B cell (primary cell): ENCODE results near the gene PJA1. TPM values are rescaled to one million over a fixed set of nuclear protein-coding genes. Genes with fewer than 3 reads are reported as not detected.

ENCODE experiments used
- ATAC-seq: fragments of 200-7000 bp; cut with Tn5 transposase; one replicate; pipeline ENCODE4 v1.10.0; 2021; ENCODE audit warnings: low read depth, mild to moderate bottlenecking, moderate number of reproducible peaks, moderate library complexity
- CTCF ChIA-PET: fragments of 350-600 bp; sonication (Branson Sonifier 250); formaldehyde crosslinking; loops from one replicate; lab custom pipeline; 2021; ENCODE audit warnings: antibody characterized with exemption, inconsistent platforms; lab: Charles Lee
- POLR2A ChIA-PET: fragments of 350-600 bp; sonication (Branson Sonifier 250); formaldehyde crosslinking; loops from one replicate; lab custom pipeline; 2021; ENCODE audit warnings: antibody characterized with exemption; lab: Charles Lee
- DNase-seq: peaks from one replicate; pipeline ENCODE4 v3.0.0; 2013
- H2AFZ ChIP-seq: 2 replicates; pipeline ENCODE4 v1.6.1; 2012; ENCODE audit warnings: mild to moderate bottlenecking, low read depth, low read length; ENCODE audit not compliant: insufficient read depth, poor library complexity, severe bottlenecking
- H3K27ac ChIP-seq, 2 donors: 1 replicate in 1 of 2; 2 replicates in 1 of 2; pipeline ENCODE4 v1.5.1; 2012 to 2013; ENCODE audit warnings: low read length in 2 of 2, mild to moderate bottlenecking in 2 of 2, moderate library complexity in 1 of 2
- H3K27me3 ChIP-seq, 4 experiments: fragments of 200-600 bp in 1 of 4; sonication (generic) in 1 of 4; replicated peaks in 1 of 4; 1 replicate in 2 of 4; 2 replicates in 2 of 4; pipeline versions ENCODE4 v1.6.1 to v1.7.0; 2013 to 2016; ENCODE audit warnings: low read length in 3 of 4, mild to moderate bottlenecking in 2 of 4, mixed read lengths in 1 of 4, moderate library complexity in 1 of 4; ENCODE audit not compliant: insufficient read depth in 4 of 4, control insufficient read depth in 3 of 4; ENCODE audit errors: control extremely low read depth in 1 of 4
- H3K36me3 ChIP-seq, 2 experiments: replicated peaks in 1 of 2; 1 replicate in 1 of 2; 2 replicates in 1 of 2; pipeline versions ENCODE4 v1.6.1 to v1.7.1; 2013; ENCODE audit warnings: low read length in 1 of 2; ENCODE audit not compliant: insufficient read depth in 2 of 2, control insufficient read depth in 1 of 2; ENCODE audit errors: control extremely low read depth in 1 of 2, extremely low read depth in 1 of 2
- H3K4me1 ChIP-seq, 2 donors: fragments of 200-600 bp in 1 of 2; sonication (generic) in 1 of 2; 1 replicate in 1 of 2; 2 replicates in 1 of 2; pipeline versions ENCODE4 v1.5.1 to v1.6.1; 2013 to 2017; ENCODE audit warnings: low read length in 2 of 2; ENCODE audit not compliant: control insufficient read depth in 2 of 2, insufficient read depth in 2 of 2
- H3K4me2 ChIP-seq: replicated peaks from 2 replicates; pipeline ENCODE3; 2012; ENCODE audit warnings: mild to moderate bottlenecking, low read depth, low read length; ENCODE audit not compliant: poor library complexity, severe bottlenecking
- H3K4me3 ChIP-seq, 5 experiments: fragments of 200-600 bp in 1 of 5; sonication (generic) in 1 of 5; 1 replicate in 3 of 5; 2 replicates in 2 of 5; pipeline versions ENCODE4 v1.5.1 to v1.7.0; 2011 to 2016; ENCODE audit warnings: low read length in 4 of 5, mild to moderate bottlenecking in 4 of 5, low read depth in 2 of 5, control low read depth in 1 of 5, moderate library complexity in 1 of 5; ENCODE audit not compliant: insufficient read depth in 1 of 5; ENCODE audit errors: control extremely low read depth in 1 of 5, extremely low read depth in 1 of 5
- H3K79me2 ChIP-seq: fragments of 200-600 bp; sonication (generic); one replicate; pipeline ENCODE4 v1.6.0; 2016; ENCODE audit warnings: low read length; ENCODE audit not compliant: control insufficient read depth, insufficient read depth
- H3K9ac ChIP-seq: fragments of 200-600 bp; sonication (generic); 2 replicates; pipeline ENCODE4 v1.6.1; 2017; ENCODE audit warnings: mild to moderate bottlenecking, low read length, moderate library complexity
- H3K9me3 ChIP-seq, 3 donors: one replicate each; pipeline versions ENCODE4 v1.6.1 to v1.7.1; 2013; ENCODE audit warnings: low read length in 2 of 3; ENCODE audit not compliant: control insufficient read depth in 2 of 3, insufficient read depth in 1 of 3; ENCODE audit errors: control extremely low read depth in 1 of 3
- H4K20me1 ChIP-seq: 2 replicates; pipeline ENCODE4 v1.6.0; 2012; ENCODE audit warnings: mild to moderate bottlenecking, low read length; ENCODE audit not compliant: insufficient read depth, control insufficient read depth, poor library complexity, severe bottlenecking
- H3K27ac Mint-ChIP-seq: one replicate; pipeline ENCODE4 v1.8.0; 2021; ENCODE audit warnings: mixed read lengths
- H3K27me3 Mint-ChIP-seq: one replicate; pipeline ENCODE4 v1.8.0; 2021; ENCODE audit warnings: mixed read lengths
- H3K4me1 Mint-ChIP-seq: one replicate; pipeline ENCODE4 v1.8.0; 2021; ENCODE audit warnings: mixed read lengths
- H3K4me3 Mint-ChIP-seq: one replicate; pipeline ENCODE4 v1.8.0; 2021; ENCODE audit warnings: mixed read lengths
- H3K9me3 Mint-ChIP-seq: one replicate; pipeline ENCODE4 v1.8.0; 2022; ENCODE audit warnings: mixed read lengths; ENCODE audit not compliant: insufficient read depth
- EZH2 ChIP-seq: IDR thresholded peaks from 2 replicates; pipeline ENCODE4 v1.6.1; 2012; ENCODE audit warnings: borderline replicate concordance, low read depth, mild to moderate bottlenecking, moderate library complexity, low read length; ENCODE audit not compliant: insufficient read depth, poor library complexity, severe bottlenecking
- WGBS: methylation state at CpG from one replicate; pipeline ENCODE4 v1.1.5; 2013; ENCODE audit warnings: missing lambda C conversion rate; ENCODE audit not compliant: insufficient coverage; 5-methylcytosine and 5-hydroxymethylcytosine counted together
- intact Hi-C: fragments of 100-400 bp; cut with micrococcal nuclease; formaldehyde crosslinking; loops from one replicate; pipeline ENCODE4 v1.10.0; 2022
- polyA plus RNA-seq: library from polyadenylated mRNA; depleted of rRNA; stranded (reverse); fragments of >200 nt; gene quantifications from 2 replicates; pipeline ENCODE4 v1.2.3, GENCODE V29; 2012
- total RNA-seq, 2 donors: library from RNA; stranded (reverse); fragments of 120-200 nt in 1 of 2; gene quantifications; 1 replicate in 1 of 2; 2 replicates in 1 of 2; pipeline versions ENCODE4 v1.2.3 to v1.2.4, GENCODE V29; 2013 to 2022
- TF ChIP-seq, protein P1 (sequence below): fragments of 200-600 bp; IDR thresholded peaks from one replicate; pipeline ENCODE4 v1.8.0; 2022; ENCODE audit warnings: antibody characterized with exemption, mild to moderate bottlenecking

PJA1 gene
- total and polyA plus RNA-seq, 2 donors (not counting 1 experiment from before 2014, with no cell fraction given), result 17.7 to 21.3 TPM

GRCh38 chrX:69162361-69162865 lies 2.8 kb downstream of the PJA1 start:
- ChIA-PET CTCF (interaction anchor here (1.5 kb wide), 1 partner anchor 335 kb away, joined by 3 read pairs; no protein-coding TSS in a partner anchor), POLR2A (no interaction called here)
- Histone ChIP-seq H3K79me2 (no peaks in the 10 kb centered on the region), H3K4me2 (no peak overlapping the region), H2AFZ (no peak overlapping the region), H3K9ac (no peak overlapping the region), H3K4me3 (no peak overlapping the region), H3K36me3 (no peaks in the 10 kb centered on the region), H3K9me3 (no peaks in the 10 kb centered on the region), H4K20me1 (no peaks in the 10 kb centered on the region), H3K4me1 (peaks cover 0 to 8% of the 10 kb centered on the region in 2 donors), H3K27ac (no peak overlapping the region), H3K27me3 (no peaks in the 10 kb centered on the region)
- no peak for DNase-seq
- TF ChIP-seq, protein P1, sequence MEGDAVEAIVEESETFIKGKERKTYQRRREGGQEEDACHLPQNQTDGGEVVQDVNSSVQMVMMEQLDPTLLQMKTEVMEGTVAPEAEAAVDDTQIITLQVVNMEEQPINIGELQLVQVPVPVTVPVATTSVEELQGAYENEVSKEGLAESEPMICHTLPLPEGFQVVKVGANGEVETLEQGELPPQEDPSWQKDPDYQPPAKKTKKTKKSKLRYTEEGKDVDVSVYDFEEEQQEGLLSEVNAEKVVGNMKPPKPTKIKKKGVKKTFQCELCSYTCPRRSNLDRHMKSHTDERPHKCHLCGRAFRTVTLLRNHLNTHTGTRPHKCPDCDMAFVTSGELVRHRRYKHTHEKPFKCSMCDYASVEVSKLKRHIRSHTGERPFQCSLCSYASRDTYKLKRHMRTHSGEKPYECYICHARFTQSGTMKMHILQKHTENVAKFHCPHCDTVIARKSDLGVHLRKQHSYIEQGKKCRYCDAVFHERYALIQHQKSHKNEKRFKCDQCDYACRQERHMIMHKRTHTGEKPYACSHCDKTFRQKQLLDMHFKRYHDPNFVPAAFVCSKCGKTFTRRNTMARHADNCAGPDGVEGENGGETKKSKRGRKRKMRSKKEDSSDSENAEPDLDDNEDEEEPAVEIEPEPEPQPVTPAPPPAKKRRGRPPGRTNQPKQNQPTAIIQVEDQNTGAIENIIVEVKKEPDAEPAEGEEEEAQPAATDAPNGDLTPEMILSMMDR, result no peak
- Mint-ChIP-seq H3K9me3 (no peaks in the 10 kb centered on the region), H3K4me1 (peaks cover 16% of the 10 kb centered on the region), H3K27ac (no peak overlapping the region), H3K4me3 (no peak overlapping the region), H3K27me3 (no peaks in the 10 kb centered on the region)
- intact Hi-C loops, result loop anchor here (10.0 kb wide), 1 partner anchor 972 kb away; the partner anchor contains the start of gene IGBP1
- 85% methylated on average over 3 of the region's 9 CpGs for WGBS
- ATAC-seq, result no peak

DNA sequence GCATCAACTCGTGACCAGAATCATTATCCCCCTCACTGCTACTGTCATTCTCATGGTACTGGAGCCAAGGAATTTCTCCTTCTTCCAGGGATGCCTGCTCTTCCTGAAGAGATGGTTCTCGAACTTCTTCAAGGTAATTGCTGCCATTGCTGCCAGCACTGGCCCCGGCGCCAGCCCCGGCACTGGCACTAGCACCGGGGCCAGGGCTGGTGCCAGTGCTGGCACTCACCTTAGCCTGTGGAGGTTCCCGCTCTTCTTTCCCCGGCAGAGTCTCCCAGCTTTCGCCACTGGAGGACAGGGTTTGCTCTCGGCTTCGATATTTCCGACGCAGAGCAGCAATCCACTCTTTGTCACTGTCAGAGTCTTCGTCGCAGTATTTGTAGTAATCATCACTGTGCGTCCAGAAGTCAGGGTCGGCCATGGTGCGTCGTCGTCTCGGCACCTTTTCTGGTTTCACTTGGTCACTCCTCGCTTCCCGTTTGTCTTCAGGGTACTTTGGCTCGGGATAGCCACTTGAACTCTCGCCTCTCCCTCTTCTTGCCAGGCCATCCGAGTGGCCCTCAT lies 3.4 kb downstream of the PJA1 start:
- H3K9ac ChIP-seq, result no peak overlapping the region
- H3K27me3 ChIP-seq, result no peaks in the 10 kb centered on the region
- Mint-ChIP-seq H3K27ac (no peak overlapping the region), H3K4me1 (peaks cover 16% of the 10 kb centered on the region), H3K9me3 (no peaks in the 10 kb centered on the region), H3K4me3 (no peak overlapping the region), H3K27me3 (no peaks in the 10 kb centered on the region)
- no peak overlapping the region for H2AFZ ChIP-seq
- H3K4me1 ChIP-seq, result peaks cover 0 to 8% of the 10 kb centered on the region in 2 donors
- ATAC-seq (no peak), DNase-seq (no peak)
- H3K36me3 ChIP-seq, result no peaks in the 10 kb centered on the region
- intact Hi-C loops, result loop anchor here (10.0 kb wide), 1 partner anchor 973 kb away; the partner anchor contains the start of gene IGBP1
- 93% methylated on average over 24 of the region's 26 CpGs for WGBS
- no peaks in the 10 kb centered on the region for H4K20me1 ChIP-seq
- H3K27ac ChIP-seq, result no peak overlapping the region
- ChIA-PET POLR2A (no interaction called here), CTCF (interaction anchor here (1.5 kb wide), 1 partner anchor 334 kb away, joined by 3 read pairs; no protein-coding TSS in a partner anchor)
- H3K4me3 ChIP-seq, result no peak overlapping the region
- H3K79me2 ChIP-seq, result no peaks in the 10 kb centered on the region
- no peak overlapping the region for H3K4me2 ChIP-seq
- TF ChIP-seq EZH2, result no peak
- TF ChIP-seq, protein P1, result no peak
- H3K9me3 ChIP-seq, result no peaks in the 10 kb centered on the region
